Retinal pigment epithelial cell (primary cell): ENCODE measurements around the gene RAD54L.

Experiments
- DNase-seq: peaks from one replicate; pipeline ENCODE4 v3.0.0-alpha.2; 2010; ENCODE audit warnings: low read depth
- H3K4me3 ChIP-seq: 2 replicates; pipeline ENCODE4 v1.5.1; 2011; ENCODE audit warnings: mild to moderate bottlenecking, low read length, control low read depth, moderate library complexity
- CTCF ChIP-seq: conservative IDR thresholded peaks from 2 replicates; pipeline ENCODE4 v1.5.1; 2011; ENCODE audit warnings: low read depth, low read length, control low read depth, inconsistent platforms

RAD54L gene

DNA sequence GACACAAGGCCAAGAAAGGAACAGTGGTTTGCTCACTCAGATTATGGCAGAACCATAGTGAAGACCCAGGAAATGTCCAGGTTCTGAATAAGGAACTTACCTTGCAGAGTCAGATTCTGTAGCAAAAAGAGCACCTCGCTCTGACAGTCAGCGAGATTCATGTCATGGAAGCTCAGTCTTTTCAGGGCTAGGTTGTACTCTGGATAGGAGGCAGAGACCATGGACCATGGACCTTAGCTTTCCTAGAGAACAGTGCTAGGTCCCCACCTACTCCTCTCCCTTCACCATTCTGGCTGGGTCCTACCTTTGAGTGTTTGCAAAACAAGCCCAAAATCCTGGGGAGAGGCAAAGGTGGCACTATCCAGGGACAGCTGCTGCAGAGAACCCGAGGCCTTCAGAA lies 32.5 kb downstream of the RAD54L start:
- no peak for DNase-seq
- no peak overlapping the region for H3K4me3 ChIP-seq
- TF ChIP-seq CTCF = no peak

DNA sequence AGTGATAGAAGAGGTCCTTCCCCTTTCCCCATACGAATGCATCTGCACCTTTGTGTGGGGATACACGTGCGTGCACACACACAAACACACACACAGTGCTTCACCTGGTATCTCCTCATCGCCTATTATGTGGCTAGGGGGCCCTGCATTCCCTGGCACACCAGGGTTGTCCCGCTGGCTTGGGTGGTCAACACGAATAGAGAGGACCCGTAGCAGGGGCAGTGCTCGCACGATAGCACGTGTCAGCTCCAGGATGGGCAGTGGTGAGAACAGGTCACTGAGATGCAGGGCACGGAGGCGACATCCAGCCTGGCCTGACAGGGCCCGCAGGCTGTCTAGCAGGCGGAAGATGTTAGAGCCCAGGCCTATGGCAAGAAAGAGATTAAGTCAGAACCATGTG lies 33.5 kb downstream of the RAD54L start:
- DNase-seq = no peak
- no peak overlapping the region for H3K4me3 ChIP-seq
- TF ChIP-seq CTCF = no peak

DNA sequence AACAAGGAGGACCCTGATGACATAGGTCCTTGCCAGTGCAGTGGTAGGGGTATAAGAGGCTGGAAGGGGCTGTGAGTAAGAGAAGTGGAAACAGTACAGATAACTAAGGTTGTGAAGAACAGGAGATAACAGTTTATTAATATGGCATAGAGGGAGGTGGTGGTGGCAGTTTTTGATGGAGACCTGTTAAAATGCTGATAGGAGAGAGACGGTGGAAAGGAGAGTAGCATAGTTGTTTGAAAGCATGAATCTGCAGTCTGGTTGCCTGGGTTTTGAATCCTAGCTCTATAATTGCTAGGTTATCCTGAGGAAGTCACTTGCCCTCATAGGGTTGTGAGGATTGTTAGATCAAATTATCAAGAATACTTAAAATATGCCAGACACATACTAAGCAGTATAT lies 36.5 kb downstream of the RAD54L start:
- no peak for TF ChIP-seq CTCF
- H3K4me3 ChIP-seq = no peak overlapping the region
- no peak for DNase-seq

- DNase-seq = no peak
- no peak overlapping the region for H3K4me3 ChIP-seq
- no peak for TF ChIP-seq CTCF
These were observed 37.3 kb downstream of the RAD54L start for GRCh38 chr1:46284597-46285564.

DNA sequence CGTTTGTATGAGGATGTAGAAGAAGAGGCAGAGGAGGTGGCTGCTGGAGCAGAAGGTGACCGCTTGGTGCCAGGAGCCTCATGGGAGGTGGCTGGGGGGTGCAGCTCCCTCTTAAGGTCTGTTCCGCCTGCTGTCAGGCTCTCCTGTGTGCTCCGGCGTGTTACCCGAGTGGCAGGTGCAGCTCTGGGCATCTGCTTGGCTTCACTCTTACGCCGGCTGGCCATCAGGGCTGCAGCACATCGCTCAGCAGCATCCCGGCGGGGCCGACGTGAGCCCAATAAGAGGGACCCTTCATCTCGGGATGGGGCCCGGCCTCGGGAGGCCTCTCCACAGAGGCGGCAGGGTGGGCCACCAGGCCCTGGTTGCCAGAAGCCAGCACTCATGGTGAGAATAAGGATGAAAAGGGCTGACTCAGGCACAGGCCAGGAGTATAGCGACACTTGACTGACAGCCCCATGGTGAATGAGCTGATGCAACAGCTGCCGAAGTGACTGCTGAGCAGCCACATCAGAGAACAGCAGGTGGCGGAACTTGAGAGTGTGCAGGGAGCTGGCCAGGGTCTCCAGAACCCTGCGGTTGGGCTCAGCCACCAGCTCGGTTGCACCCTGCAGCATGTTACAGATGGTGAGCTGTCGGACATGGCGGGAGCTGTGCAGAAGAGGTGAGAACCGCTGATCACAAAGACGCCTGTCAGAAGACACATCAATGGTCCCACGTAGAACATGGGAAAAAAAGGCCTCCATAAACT lies 38.3 kb downstream of the RAD54L start:
- H3K4me3 ChIP-seq = no peak overlapping the region
- DNase-seq = no peak
- TF ChIP-seq CTCF = no peak

GRCh38 chr1:46288485-46289133 lies 41.0 kb downstream of the RAD54L start:
- no peak for DNase-seq
- no peak overlapping the region for H3K4me3 ChIP-seq
- TF ChIP-seq CTCF = no peak
